HG03439 (cell line): ENCODE results near the gene CORIN.

ENCODE experiments used
- ATAC-seq: cut with Tn5 transposase; IDR thresholded peaks from one replicate; pipeline ENCODE4 v1.9.1; 2021; ENCODE audit warnings: mild to moderate bottlenecking, moderate library complexity; ENCODE audit not compliant: unreplicated experiment

Gene CORIN

DNA sequence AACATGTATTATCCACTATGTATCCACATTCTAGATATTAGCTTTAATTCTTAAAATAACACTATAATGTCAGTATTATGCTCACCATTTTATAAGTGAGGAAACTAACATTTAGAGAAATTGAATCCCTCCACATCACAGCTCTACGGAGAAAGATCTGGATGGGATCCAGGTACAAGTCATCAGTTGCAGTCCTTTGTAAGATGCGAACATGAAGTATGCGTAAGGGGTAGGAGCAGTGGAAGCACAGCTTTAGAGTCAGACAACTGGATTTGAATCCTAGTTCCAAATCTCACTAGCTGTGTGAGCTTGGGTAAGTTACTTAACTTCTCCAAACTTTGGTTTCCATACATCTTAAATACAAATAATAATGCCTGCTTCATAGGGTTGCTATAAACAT lies 190.3 kb downstream of the CORIN start:
- no peak for ATAC-seq

- no peak for ATAC-seq
Measured at GRCh38 chr4:47647029-47647428, 190.8 kb downstream of the CORIN start.

GRCh38 chr4:47646372-47646771 lies 191.5 kb downstream of the CORIN start:
- no peak for ATAC-seq

- no peak for ATAC-seq
Measured at GRCh38 chr4:47643845-47644244, 194.0 kb downstream of the CORIN start.

DNA sequence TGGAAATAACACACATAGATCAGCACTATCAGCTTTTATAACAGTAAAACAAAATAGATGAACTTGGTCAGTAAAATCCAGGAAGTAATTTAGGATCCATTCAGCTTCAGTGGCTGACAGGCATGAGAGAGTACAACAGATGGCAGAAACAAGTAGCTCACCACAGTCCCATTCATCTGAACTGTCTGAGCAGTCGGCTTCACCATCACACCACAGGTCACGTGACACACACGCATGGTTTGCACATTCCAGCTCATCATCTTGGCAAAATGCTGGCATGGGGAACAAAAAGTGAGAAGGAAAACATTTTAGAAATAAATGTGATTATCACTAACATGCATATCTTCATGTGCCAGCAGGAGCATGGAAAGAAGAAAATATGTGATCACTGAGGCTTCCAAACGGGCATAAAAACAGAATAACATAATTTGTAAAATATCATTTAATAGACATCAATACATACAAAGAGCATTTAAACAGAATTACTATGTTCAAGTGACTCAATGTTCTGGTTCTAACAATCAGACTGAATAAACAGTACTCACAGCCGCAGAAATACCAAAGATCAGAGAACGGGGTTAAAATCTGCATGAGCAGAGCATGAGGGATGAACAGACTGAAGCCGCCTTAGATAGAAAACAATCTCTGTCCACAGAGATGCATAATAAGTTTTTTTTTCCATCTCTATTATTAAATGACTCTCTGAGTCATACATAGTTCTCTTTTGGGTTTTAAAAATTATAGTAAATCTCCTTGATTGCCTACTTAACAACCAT lies 194.7 kb downstream of the CORIN start:
- ATAC-seq, result no peak

DNA sequence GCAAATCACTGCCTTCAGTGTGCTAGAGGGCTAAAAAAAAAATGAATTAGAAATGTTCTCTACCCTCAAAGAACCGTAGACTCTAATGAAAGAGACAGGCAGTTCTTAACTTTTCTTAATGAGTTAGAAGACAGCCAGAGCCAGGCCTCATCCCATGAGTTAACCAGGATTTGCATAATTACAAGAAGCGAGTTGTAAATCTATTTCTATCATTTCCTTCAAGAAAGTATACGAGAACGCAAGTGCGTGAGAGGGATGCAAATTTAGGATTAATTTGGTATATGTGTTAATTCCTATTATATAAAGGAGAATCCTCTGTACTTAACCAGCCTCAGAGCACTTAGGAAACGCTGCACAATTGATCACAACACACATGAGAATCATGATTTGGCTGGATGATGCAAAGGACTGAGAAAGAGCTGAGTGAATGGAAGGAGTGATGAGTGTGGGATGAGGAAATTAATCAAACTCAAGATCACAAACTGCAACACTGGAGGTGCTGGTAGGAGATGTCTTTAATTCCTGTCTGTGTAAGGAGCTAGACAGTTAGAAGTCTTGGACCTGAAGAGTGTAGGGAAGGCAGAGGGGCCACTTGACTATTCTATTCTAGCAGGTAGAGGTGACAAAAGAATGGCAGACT lies 195.6 kb downstream of the CORIN start:
- ATAC-seq, result no peak

DNA sequence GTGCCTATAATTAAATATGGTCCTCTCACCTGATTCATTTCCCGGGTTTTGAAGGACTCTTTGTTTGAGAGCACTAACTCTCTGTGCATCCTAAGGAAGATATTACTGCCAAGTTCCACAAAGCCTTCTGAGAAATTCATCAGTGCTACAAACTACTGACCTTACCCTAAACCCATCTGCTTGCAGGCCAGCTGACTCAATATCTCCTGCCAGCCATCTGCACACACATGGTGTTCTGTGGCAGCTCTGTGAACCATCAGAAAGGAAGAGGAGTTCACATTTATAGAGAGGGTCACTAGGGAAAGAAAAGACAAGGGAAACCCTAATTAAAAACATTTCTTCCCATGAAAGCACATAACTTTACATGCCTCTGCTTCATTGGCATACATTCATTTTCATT lies 196.1 kb downstream of the CORIN start:
- no peak for ATAC-seq

DNA sequence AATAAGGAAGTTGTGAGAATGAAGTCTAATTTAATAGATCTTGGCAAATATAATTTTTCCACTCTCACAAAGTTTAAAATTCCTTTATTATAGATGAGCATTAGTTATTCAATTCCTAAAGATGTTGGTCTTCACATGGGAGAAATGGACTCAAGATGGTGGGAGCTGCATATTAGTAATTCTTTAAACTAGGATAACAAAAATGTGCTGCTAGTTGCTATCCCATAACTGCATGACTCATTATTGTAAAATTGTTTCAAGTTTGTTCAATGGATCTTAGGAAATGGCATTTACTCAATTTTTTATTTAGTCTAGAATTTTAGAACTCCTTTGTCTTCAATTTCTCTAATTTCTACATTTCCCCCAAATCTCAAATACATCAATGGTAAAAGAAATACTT lies 197.0 kb downstream of the CORIN start:
- no peak for ATAC-seq

DNA sequence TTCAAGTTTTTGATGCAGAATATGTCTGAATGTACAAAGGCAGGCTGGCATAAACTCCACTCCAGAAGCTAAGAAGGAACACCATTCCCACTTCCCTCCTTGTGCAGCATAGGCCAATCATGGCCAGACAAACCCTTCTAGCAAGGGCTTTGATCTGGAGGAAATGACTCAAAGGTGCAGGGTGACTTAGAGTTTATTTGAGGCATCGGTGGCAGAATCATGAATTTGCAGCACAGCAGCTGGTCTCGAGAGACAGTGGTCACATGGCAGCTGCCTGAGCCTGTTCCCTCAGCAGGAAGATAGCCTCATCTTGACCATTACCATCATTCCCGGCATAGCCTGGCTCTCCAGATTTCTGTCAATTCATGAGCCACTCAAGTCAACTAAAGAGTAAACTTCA lies 198.3 kb downstream of the CORIN start:
- no peak for ATAC-seq

DNA sequence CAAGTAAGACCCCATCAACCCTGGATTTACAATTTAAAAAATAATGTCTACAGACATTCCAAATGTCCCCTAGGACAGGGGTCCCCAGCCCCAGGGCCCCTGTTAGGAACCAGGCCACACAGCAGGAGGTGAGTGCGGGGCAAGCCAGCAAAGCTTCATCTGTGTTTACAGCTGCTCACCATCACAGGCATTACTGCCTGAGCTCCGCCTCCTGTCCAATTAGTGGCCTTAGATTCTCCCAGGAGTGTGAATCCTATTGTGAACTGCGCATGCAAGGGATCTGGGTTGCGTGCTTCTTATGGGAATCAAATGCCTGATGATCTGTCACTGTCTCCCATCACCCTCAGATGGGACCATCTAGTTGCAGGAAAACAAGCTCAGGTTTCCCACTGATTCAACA lies 206.7 kb downstream of the CORIN start:
- no peak for ATAC-seq

DNA sequence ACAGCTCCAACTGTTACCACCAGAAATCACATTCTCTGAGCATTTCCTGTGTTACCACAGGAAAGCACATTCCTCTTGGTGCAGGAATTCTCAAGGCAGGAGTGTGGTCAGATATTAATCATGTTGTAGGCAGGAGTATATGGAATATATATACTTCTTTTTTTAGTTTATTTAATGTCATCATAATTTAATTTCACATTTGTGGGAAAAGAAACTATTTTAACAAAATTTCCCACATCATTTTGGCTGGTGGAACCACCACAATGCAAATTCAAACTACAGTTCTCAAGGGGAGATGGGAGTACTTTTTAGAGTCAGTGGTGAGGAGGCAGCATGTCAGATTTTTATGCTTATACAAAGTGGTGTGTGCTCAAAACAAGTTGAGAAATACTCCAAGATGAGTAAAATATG lies 213.8 kb downstream of the CORIN start:
- ATAC-seq, result no peak

- no peak for ATAC-seq
Measured at GRCh38 chr4:47621181-47621580, 216.7 kb downstream of the CORIN start.

DNA sequence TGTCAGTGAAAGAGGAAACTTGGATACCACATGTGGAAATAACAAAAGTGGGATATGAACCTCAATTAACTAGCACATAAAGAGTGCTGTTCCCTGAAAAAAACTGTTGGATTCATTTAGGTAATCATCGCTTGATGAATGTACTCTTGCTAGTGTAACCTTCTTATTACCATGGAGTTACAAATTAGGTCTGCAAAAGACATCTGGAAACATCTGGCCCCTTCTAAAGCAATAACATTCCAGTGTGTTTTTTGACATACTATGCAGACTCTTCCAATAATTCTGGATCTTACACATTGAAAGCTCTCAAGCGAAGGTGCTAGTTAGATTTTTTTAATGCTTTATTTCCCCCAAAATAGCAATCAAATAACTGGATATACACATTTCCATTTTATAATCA lies 218.2 kb downstream of the CORIN start:
- ATAC-seq, result no peak

- ATAC-seq, result no peak
Measured at GRCh38 chr4:47617607-47618006, 220.3 kb downstream of the CORIN start.

GRCh38 chr4:47615385-47615784 lies 222.5 kb downstream of the CORIN start:
- no peak for ATAC-seq

- no peak for ATAC-seq
Measured at GRCh38 chr4:47612116-47613023, 225.5 kb downstream of the CORIN start.

DNA sequence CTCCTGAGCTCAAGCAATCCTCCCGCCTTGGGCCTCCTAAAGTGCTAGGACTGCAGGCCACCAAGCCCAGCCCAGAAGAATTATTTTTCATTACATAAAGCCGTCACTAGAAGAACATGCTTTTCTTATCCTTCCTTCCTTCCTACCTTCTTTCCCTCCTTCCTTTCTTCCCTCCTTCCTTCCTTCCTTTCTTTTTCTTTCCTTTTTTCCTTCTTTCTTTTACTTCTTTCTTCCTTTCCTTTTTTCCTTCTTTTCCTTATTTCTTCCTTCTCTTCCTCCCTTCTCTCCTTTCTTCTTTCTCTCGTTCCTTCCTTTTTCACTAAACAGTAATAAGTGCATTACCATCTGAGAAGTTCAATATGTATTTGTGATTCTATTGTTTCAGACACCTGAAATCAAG lies 231.4 kb downstream of the CORIN start:
- no peak for ATAC-seq

DNA sequence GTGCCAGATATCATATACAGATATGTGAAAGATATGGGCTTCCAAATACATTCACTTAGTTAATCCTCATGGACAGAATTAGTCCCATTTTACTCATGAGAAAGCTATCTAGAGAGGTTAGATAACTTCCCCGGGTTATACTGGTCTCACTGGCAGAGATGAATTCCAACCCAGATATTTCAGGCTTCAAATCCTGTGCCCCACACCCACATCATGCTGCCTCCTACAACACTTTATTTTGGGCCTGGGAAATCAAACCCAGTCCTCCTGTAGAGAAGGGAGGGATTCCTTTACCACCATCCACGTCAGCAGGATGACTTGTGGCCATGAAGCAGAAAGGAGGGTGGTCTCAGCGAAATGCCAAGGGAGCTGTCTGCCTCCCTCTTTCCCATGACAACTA lies 239.0 kb downstream of the CORIN start:
- ATAC-seq, result no peak

DNA sequence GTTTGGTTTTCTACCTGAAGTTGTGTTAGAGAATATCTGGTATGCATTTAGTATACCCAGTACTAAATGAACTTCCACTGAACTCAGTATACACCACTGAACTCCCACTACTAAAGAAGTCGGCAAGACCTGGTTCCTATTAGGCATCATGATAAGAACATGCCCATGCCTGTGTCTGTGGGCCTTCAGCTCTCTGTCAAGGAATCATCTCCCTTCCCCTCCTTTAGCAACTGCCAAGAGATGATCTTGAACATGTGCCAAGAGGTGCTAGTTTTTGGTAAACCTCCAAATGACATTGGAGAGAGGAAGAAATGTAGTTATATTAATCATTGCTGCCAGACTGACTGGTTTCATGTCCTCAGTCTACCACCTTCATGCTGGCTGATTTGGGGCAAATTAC lies 239.5 kb downstream of the CORIN start:
- no peak for ATAC-seq

GRCh38 chr4:47597696-47598095 lies 240.2 kb downstream of the CORIN start:
- no peak for ATAC-seq

- no peak for ATAC-seq
Measured at GRCh38 chr4:47590325-47590724, 247.5 kb downstream of the CORIN start.

GRCh38 chr4:47579235-47579634 lies 258.6 kb downstream of the CORIN start:
- no peak for ATAC-seq
